HL-60 (cell line): ENCODE data around the gene BTNL8.

ENCODE experiments used
- DNase-seq, 2 experiments: peaks; one replicate each; pipeline ENCODE4 v3.0.0-alpha.2; 2010 to 2020; ENCODE audit warnings: low read depth in 1 of 2, low spot score in 1 of 2
- H3K27ac ChIP-seq: fragments of 250-450 bp; sonication (Bioruptor Pico); replicated peaks from 2 replicates; pipeline ENCODE4 v1.5.1; 2020; ENCODE audit warnings: mild to moderate bottlenecking, moderate library complexity
- H3K27me3 ChIP-seq: fragments of 250-450 bp; sonication (Bioruptor Pico); 2 replicates; pipeline ENCODE4 v1.5.1; 2021; ENCODE audit warnings: mild to moderate bottlenecking, moderate library complexity; ENCODE audit not compliant: insufficient read depth, poor library complexity, severe bottlenecking
- H3K4me3 ChIP-seq: replicated peaks from 2 replicates; pipeline ENCODE4 v1.5.1; 2011; ENCODE audit warnings: mild to moderate bottlenecking, control low read depth, low read length; ENCODE audit not compliant: insufficient read depth
- GABPA ChIP-seq: IDR thresholded peaks from 2 replicates; pipeline ENCODE4 v1.6.1; 2012; ENCODE audit warnings: low read depth
- POLR2AphosphoS5 ChIP-seq: IDR thresholded peaks from 2 replicates; pipeline ENCODE4 v1.6.1; 2012; ENCODE audit warnings: low read depth
- SPI1 ChIP-seq: IDR thresholded peaks from 2 replicates; pipeline ENCODE4 v1.6.1; 2012; ENCODE audit warnings: low read depth, mild to moderate bottlenecking, borderline replicate concordance
- TF ChIP-seq, protein P1 (sequence below): IDR thresholded peaks from 2 replicates; pipeline ENCODE4 v1.6.1; 2012; ENCODE audit warnings: low read depth; ENCODE audit not compliant: insufficient replicate concordance
- TF ChIP-seq, protein P2 (sequence below): IDR thresholded peaks from one replicate; pipeline ENCODE4 v1.5.1; 2011; ENCODE audit warnings: low read length, control low read depth, inconsistent platforms; ENCODE audit not compliant: insufficient read depth

Gene BTNL8

DNA sequence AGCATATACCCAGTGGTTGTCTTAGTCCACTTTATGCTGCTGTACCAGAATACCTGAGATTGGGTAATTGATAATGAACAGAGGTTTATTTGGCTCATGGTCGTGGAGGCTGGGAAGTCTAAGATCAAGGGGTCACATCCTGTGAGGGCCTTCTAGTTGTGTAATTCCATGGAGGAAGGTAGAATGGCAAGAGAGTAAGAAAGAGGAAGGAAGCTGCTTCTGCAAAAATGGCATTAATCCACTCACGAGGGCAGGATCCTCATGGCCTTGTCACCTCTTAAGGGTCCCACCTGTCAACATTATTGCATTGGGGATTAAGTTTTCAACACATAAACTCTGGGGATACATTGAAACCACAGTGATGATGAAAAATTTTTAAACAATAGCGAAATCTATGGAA lies 17.0 kb downstream of the BTNL8 start:
- H3K27me3 ChIP-seq: no peaks in the 10 kb centered on the region
- peak overlapping the region; percentile 27 for H3K27ac ChIP-seq
- TF ChIP-seq GABPA (no peak), POLR2AphosphoS5 (no peak), SPI1 (peak; percentile 54; the same call in 1 of the 2 replicates)
- TF ChIP-seq, protein P1, sequence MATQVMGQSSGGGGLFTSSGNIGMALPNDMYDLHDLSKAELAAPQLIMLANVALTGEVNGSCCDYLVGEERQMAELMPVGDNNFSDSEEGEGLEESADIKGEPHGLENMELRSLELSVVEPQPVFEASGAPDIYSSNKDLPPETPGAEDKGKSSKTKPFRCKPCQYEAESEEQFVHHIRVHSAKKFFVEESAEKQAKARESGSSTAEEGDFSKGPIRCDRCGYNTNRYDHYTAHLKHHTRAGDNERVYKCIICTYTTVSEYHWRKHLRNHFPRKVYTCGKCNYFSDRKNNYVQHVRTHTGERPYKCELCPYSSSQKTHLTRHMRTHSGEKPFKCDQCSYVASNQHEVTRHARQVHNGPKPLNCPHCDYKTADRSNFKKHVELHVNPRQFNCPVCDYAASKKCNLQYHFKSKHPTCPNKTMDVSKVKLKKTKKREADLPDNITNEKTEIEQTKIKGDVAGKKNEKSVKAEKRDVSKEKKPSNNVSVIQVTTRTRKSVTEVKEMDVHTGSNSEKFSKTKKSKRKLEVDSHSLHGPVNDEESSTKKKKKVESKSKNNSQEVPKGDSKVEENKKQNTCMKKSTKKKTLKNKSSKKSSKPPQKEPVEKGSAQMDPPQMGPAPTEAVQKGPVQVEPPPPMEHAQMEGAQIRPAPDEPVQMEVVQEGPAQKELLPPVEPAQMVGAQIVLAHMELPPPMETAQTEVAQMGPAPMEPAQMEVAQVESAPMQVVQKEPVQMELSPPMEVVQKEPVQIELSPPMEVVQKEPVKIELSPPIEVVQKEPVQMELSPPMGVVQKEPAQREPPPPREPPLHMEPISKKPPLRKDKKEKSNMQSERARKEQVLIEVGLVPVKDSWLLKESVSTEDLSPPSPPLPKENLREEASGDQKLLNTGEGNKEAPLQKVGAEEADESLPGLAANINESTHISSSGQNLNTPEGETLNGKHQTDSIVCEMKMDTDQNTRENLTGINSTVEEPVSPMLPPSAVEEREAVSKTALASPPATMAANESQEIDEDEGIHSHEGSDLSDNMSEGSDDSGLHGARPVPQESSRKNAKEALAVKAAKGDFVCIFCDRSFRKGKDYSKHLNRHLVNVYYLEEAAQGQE: no peak
- TF ChIP-seq, protein P2, sequence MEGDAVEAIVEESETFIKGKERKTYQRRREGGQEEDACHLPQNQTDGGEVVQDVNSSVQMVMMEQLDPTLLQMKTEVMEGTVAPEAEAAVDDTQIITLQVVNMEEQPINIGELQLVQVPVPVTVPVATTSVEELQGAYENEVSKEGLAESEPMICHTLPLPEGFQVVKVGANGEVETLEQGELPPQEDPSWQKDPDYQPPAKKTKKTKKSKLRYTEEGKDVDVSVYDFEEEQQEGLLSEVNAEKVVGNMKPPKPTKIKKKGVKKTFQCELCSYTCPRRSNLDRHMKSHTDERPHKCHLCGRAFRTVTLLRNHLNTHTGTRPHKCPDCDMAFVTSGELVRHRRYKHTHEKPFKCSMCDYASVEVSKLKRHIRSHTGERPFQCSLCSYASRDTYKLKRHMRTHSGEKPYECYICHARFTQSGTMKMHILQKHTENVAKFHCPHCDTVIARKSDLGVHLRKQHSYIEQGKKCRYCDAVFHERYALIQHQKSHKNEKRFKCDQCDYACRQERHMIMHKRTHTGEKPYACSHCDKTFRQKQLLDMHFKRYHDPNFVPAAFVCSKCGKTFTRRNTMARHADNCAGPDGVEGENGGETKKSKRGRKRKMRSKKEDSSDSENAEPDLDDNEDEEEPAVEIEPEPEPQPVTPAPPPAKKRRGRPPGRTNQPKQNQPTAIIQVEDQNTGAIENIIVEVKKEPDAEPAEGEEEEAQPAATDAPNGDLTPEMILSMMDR: no peak
- H3K4me3 ChIP-seq: no peak overlapping the region
- peak; percentile 55 to 67 for DNase-seq

DNA sequence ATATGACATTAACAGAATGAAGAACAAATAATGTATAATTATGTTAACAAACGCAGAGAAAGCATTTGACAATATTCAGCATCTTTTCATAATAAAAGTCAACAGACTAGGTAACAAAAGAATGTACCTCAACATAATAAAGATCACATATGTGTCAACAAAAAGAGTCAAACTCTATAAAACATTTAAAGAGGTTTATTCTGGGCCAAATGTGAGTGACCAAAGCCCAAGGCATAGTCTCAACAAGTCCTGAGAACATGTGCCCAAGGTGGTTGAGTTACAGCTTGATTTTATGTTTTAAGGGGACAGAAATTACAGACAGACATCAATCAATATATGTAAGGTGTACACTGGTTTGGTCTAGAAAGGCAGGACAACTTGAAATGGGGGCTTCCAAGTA lies 19.4 kb downstream of the BTNL8 start:
- TF ChIP-seq, protein P1: no peak
- TF ChIP-seq POLR2AphosphoS5 (no peak), SPI1 (no peak), GABPA (no peak)
- TF ChIP-seq, protein P2: no peak
- Histone ChIP-seq H3K27me3 (no peaks in the 10 kb centered on the region), H3K27ac (no peak overlapping the region), H3K4me3 (no peak overlapping the region)
- no peak for DNase-seq

DNA sequence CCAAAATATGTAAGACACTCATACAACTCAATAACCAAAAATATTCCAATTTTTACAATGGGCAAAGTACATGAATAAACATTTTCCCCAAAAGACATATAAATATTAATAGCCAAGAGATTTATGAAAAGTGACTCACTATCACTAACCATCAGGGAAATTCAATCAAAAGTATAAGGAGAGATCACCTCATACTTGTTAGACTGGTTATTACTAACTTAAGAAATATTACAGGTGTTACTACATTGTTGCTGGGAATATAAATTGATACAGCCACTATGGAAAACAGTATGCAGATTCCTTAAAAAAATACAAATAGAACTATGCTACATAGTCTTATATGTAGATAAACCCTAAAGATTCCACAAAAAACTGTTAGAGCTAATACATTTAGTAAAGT lies 21.8 kb downstream of the BTNL8 start:
- Histone ChIP-seq H3K4me3 (no peak overlapping the region), H3K27ac (no peak overlapping the region), H3K27me3 (no peaks in the 10 kb centered on the region)
- DNase-seq: no peak
- TF ChIP-seq, protein P1: no peak
- no peak for TF ChIP-seq POLR2AphosphoS5
- no peak for TF ChIP-seq GABPA
- TF ChIP-seq, protein P2: no peak
- TF ChIP-seq SPI1: no peak
